Subcutaneous abdominal adipose tissue (tissue), 5 donors: ENCODE results near the gene PPP6R2.

Experiments
- H3K27ac ChIP-seq: one replicate; pipeline ENCODE4 v1.7.0; 2013; ENCODE audit warnings: low read depth, mild to moderate bottlenecking, inconsistent platforms, low read length, moderate library complexity
- H3K27me3 ChIP-seq, 5 donors: one replicate each; pipeline ENCODE4 v1.7.0; 2013; ENCODE audit warnings: low read length in 5 of 5, inconsistent platforms in 1 of 5; ENCODE audit not compliant: control insufficient read depth in 5 of 5, insufficient read depth in 4 of 5
- H3K36me3 ChIP-seq, 5 donors: one replicate each; pipeline ENCODE4 v1.7.0; 2013; ENCODE audit warnings: low read length in 5 of 5; ENCODE audit not compliant: control insufficient read depth in 5 of 5, insufficient read depth in 5 of 5
- H3K4me1 ChIP-seq, 5 donors: one replicate each; pipeline ENCODE4 v1.7.0; 2013; ENCODE audit warnings: low read length in 5 of 5, mild to moderate bottlenecking in 3 of 5, moderate library complexity in 1 of 5; ENCODE audit not compliant: control insufficient read depth in 5 of 5, insufficient read depth in 5 of 5
- H3K4me3 ChIP-seq, 5 donors: one replicate each; pipeline ENCODE4 v1.7.0; 2013; ENCODE audit warnings: low read length in 5 of 5, low read depth in 1 of 5
- H3K9ac ChIP-seq, 5 donors: one replicate each; pipeline ENCODE4 v1.7.0; 2013; ENCODE audit warnings: low read length in 5 of 5, mild to moderate bottlenecking in 4 of 5, moderate library complexity in 3 of 5
- H3K9me3 ChIP-seq, 5 donors: one replicate each; pipeline ENCODE4 v1.7.0; 2013; ENCODE audit warnings: low read length in 5 of 5; ENCODE audit not compliant: control insufficient read depth in 5 of 5
- donor health status: healthy.
- donor health status: healthy.
- donor health status: healthy.
- donor health status: healthy.
- donor health status: healthy.

PPP6R2 gene

DNA sequence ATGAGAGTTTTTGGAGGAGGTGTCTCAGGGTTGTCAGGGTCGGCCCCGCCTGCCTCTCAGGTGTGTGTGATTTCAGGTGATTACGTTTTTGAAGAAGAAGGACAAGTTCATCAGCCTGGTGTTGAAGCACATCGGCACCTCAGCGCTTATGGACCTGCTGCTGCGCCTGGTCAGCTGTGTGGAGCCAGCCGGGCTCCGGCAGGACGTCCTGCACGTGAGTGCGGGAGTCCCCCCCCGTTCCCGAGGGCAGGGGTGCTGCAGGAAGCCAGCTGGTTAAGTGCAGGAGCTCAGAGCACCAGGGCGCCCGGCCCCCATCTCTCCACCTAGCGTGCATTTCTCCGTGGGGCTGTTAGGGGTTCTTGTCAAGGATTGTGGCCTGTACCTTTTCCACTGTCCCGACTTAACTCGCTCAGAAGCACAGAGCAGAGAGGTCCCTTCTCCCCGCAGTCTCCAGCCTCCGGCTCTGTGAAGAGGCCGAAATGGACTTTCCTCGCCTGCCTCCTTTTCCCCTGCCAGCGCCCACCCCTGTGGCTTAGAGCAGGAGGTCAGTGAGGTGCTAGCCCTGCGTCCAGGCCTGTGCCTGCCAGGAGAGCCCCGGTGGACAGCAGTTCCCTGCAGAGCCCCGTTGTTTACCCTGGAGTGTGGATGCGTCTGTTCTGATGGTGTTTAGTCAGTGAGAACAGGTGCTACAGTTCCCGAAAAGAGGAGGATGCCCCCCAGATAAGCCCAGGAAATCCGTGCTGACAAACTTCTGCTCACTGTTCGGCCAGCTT, 71.5 kb downstream of the PPP6R2 start:
- H3K9ac ChIP-seq = no peak overlapping the region
- peaks cover 0 to 15% (median 13%) of the 10 kb centered on the region in 5 donors for H3K4me1 ChIP-seq
- no peak overlapping the region for H3K4me3 ChIP-seq
- H3K27ac ChIP-seq = no peak overlapping the region
- H3K9me3 ChIP-seq = no peaks in the 10 kb centered on the region
- H3K36me3 ChIP-seq = peaks cover 3 to 61% (median 56%) of the 10 kb centered on the region in 5 donors
- no peaks in the 10 kb centered on the region for H3K27me3 ChIP-seq

DNA sequence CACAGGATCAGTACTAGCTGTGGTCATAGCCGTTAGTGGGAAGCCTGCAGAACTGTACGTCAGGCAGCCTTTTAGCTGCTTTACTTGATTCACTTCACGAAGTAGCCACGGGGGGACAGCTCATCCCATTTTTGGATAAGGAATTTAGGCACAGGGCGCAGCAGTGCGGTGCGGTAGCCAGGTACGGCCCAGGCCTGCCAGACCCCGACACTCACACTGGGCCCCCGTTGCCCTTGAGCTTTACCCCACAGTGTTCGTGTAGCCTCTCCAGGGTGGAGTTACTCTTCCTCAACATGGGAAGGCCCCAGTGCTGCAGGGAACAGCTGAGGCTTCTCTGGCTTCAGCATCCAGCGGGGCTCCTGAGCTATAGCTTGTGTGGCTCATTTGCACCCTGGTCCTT, 72.3 kb downstream of the PPP6R2 start:
- Histone ChIP-seq H3K27me3 (no peaks in the 10 kb centered on the region), H3K4me3 (no peak overlapping the region), H3K27ac (no peak overlapping the region), H3K9ac (no peak overlapping the region), H3K36me3 (peaks cover 3 to 66% (median 61%) of the 10 kb centered on the region in 5 donors), H3K4me1 (peaks cover 0 to 15% (median 13%) of the 10 kb centered on the region in 5 donors), H3K9me3 (no peaks in the 10 kb centered on the region)

DNA sequence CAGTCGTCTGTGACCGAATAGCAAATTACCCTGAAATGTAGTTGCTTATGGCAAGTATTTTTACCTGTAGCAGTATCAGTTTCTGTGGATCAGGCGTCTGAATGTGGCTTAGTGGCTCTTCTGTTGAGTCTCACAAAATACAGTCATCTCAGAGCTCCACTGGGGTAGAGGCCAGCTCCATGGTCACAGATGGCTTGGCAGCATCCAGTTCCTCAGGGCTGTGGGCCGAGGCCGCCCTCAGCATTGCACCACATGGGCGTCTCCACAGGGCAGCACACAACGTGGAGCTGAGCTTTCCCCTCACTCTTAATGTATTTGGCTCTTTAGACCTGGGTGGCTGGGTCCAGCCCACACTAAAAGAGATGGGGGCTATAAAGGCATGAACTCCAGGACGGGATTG, 73.9 kb downstream of the PPP6R2 start:
- peaks cover 3 to 77% (median 73%) of the 10 kb centered on the region in 5 donors for H3K36me3 ChIP-seq
- H3K9me3 ChIP-seq = no peaks in the 10 kb centered on the region
- H3K4me1 ChIP-seq = peaks cover 0 to 14% (median 12%) of the 10 kb centered on the region in 5 donors
- peak overlapping the region in 2 of 5 donors; percentile 15 to 23 for H3K9ac ChIP-seq
- no peak overlapping the region for H3K27ac ChIP-seq
- no peaks in the 10 kb centered on the region for H3K27me3 ChIP-seq
- H3K4me3 ChIP-seq = no peak overlapping the region

DNA sequence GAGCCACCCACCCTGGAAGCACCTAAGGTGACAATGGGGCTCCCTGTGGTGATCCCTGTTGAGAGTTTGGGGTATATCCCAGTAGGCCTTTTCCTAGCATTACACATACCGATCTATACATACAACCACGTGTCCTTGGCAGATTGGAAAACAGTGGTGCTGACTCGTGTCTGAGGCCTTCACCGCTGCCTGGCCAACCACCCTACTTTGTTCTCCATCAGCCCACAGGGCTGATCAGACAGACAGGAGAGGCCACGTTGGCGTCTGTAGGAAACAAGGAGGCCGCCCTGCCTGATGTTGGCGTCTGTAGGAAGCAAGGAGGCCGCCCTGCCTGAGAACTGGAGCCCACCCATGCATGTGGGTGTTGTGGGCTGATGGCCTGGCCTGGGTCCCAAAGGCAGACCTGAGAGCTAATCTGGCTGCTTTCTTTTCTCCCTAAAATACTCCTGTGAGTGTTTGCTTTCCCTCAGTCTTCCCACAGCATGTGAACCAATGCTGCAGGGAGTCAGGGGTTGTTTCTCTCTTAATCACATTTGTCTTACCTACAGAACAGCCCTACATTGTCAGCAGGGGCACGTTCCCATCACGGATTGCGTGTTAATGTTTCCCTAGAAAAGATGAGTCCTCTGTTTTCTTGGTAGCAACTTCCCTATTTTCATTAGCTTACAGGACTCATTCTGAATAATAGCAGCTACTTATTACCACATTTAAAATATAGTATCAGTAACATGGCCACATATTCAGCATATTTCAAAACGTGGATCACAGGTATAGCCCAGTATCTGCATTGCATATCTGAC, 74.5 kb downstream of the PPP6R2 start:
- H3K9me3 ChIP-seq = no peaks in the 10 kb centered on the region
- no peak overlapping the region for H3K27ac ChIP-seq
- no peaks in the 10 kb centered on the region for H3K27me3 ChIP-seq
- peaks cover 0 to 10% (median 7%) of the 10 kb centered on the region in 5 donors for H3K4me1 ChIP-seq
- peaks cover 3 to 83% (median 79%) of the 10 kb centered on the region in 5 donors for H3K36me3 ChIP-seq
- H3K9ac ChIP-seq = no peak overlapping the region
- H3K4me3 ChIP-seq = no peak overlapping the region

DNA sequence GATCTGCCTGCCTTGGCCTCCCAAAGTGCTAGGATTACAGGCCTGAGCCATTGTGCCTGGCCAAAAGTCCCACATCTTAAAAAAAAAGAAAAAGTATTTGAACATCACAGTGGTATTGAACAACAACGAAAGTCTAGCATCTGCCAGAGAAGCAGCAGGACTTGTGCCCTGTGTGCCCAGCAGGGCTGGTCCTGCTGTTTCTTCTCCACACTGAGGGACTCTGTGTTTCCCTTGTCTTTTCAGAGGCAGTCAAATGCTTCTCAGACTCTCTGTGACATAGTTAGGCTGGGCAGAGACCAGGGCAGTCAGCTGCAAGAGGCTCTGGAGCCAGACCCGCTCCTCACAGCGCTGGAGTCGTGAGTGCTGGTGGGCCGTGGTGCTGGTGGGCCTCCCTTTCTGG, 75.5 kb downstream of the PPP6R2 start:
- H3K27ac ChIP-seq = no peak overlapping the region
- no peaks in the 10 kb centered on the region for H3K9me3 ChIP-seq
- peaks cover 0 to 10% (median 7%) of the 10 kb centered on the region in 5 donors for H3K4me1 ChIP-seq
- no peak overlapping the region for H3K9ac ChIP-seq
- no peaks in the 10 kb centered on the region for H3K27me3 ChIP-seq
- no peak overlapping the region for H3K4me3 ChIP-seq
- peaks cover 3 to 93% (median 90%) of the 10 kb centered on the region in 5 donors for H3K36me3 ChIP-seq

DNA sequence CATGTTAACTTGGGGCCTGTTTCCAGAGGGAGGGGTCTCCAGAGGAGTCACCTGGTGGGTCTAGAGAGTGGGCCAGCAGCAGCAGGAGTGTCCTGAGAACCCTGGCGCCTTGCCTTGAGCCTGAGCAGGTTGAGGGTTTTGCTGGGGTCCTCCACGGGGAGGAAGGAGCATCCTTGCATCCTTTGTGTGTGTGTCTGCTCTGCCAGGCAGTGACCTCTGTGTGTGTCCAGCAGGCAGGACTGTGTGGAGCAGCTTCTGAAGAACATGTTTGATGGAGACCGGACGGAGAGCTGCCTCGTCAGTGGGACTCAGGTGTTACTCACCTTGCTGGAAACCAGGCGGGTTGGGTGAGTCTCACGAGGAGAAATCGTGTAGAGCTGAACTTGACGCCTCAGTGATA, 76.0 kb downstream of the PPP6R2 start:
- Histone ChIP-seq H3K27me3 (no peaks in the 10 kb centered on the region), H3K27ac (no peak overlapping the region), H3K4me3 (no peak overlapping the region), H3K9me3 (no peaks in the 10 kb centered on the region), H3K9ac (no peak overlapping the region), H3K36me3 (peaks cover 3 to 93% (median 90%) of the 10 kb centered on the region in 5 donors), H3K4me1 (peaks cover 0 to 10% (median 7%) of the 10 kb centered on the region in 5 donors)

DNA sequence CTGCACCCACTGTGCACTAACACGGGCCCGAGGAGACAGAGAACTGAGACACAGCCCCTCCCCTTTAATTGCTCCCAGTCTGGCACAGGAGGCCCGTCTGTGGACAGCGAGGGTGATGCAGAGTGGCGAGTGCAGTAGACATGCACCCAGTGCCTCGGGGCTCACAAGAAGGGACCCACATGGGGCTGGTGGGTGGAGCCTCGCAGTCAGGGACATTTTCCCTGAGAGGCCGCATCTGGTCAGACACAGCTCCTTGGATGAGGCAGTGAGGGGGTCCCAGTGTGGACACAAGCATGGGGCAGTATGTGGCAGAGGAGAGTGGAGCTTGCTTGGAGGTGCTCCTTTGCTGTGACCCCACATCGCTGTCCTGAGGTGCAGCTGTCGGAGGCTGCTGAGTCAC, 76.9 kb downstream of the PPP6R2 start:
- Histone ChIP-seq H3K36me3 (peaks cover 5 to 92% (median 89%) of the 10 kb centered on the region in 5 donors), H3K9ac (no peak overlapping the region)

DNA sequence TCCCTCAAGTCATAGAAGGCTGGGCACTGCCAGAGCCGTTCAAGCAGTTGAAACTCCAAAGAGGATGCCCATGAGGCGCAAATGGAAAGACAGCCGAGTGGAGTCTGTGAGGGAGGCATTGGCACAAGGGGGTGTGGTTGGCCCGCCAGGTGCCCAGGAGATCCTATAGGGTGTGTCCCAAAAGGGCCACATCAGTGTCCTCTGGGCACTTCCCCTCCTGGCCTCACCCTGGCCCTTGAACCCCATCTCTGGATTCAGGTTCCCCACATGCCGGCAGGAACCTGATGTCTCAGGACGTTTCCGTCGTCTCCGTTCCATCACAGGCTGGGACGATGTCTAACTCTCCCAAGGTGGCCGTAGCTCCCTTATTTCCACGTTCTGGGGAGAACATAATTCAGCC, 77.5 kb downstream of the PPP6R2 start:
- H3K9me3 ChIP-seq = no peaks in the 10 kb centered on the region
- peaks cover 0 to 10% (median 7%) of the 10 kb centered on the region in 5 donors for H3K4me1 ChIP-seq
- no peak overlapping the region for H3K9ac ChIP-seq
- peaks cover 9 to 92% (median 89%) of the 10 kb centered on the region in 5 donors for H3K36me3 ChIP-seq
- H3K27ac ChIP-seq = no peak overlapping the region
- H3K4me3 ChIP-seq = no peak overlapping the region
- H3K27me3 ChIP-seq = no peaks in the 10 kb centered on the region

More for the DNA sequence above, 76.9 kb downstream of the PPP6R2 start:
- H3K4me3 ChIP-seq = no peak overlapping the region
- H3K27ac ChIP-seq = no peak overlapping the region
- H3K9me3 ChIP-seq = no peaks in the 10 kb centered on the region
- peaks cover 0 to 10% (median 7%) of the 10 kb centered on the region in 5 donors for H3K4me1 ChIP-seq
- H3K27me3 ChIP-seq = no peaks in the 10 kb centered on the region

DNA sequence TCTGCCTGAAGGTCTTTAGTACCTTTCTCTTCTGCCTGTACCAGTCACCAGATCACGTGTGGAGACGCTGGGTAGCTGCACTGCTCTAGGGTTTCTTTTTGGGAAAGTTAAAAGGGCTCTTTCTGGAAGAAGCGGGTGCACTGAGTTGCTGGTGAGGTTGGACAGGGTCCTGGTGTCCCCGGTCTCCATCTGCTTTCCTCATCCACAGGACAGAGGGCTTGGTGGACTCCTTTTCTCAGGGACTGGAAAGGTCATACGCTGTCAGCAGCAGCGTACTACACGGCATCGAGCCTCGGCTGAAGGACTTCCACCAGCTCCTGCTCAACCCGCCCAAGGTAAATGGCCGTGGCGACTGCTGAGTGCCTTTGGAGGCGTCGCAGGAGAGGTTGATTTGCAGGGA, 78.9 kb downstream of the PPP6R2 start:
- no peak overlapping the region for H3K4me3 ChIP-seq
- H3K9ac ChIP-seq = no peak overlapping the region
- no peak overlapping the region for H3K27ac ChIP-seq
- H3K9me3 ChIP-seq = no peaks in the 10 kb centered on the region
- H3K27me3 ChIP-seq = no peaks in the 10 kb centered on the region
- H3K4me1 ChIP-seq = peaks cover 0 to 7% (median 2%) of the 10 kb centered on the region in 5 donors
- peaks cover 9 to 86% (median 76%) of the 10 kb centered on the region in 5 donors for H3K36me3 ChIP-seq
